Measurements from ENCODE around the gene LASP1NB.
A peak's percentile ranks its signal among the peaks of the same experiment; 100 is the strongest.

The LASP1NB gene

GRCh38 chr17:38907930-38908675, 17.3 kb upstream of the LASP1NB start:
- Histone ChIP-seq H3K9ac (ENCODE audit: low read depth in 1 of 2, low read length in 2 of 2) (no peak overlapping the region), H3K4me3 (ENCODE audit: low read depth in 1 of 3, low read length in 3 of 3) (no peak overlapping the region), H3K36me3 (ENCODE audit: control insufficient read depth in 4 of 4, insufficient read depth in 3 of 4, low read depth in 1 of 4, low read length in 3 of 4) (peaks cover 4 to 9% (median 5%) of the 10 kb centered on the region in 4 donors), H3K27ac (ENCODE audit: low read depth in 1 of 2, low read length in 2 of 2) (peak overlapping the region in 1 of 2 donors; percentile 28), H3K4me1 (ENCODE audit: control insufficient read depth in 4 of 4, insufficient read depth in 4 of 4, low read length in 3 of 4) (peaks cover 8 to 24% (median 20%) of the 10 kb centered on the region in 4 donors), H3K27me3 (ENCODE audit: control insufficient read depth in 4 of 4, insufficient read depth in 4 of 4, low read length in 3 of 4) (no peaks in the 10 kb centered on the region), H3K9me3 (ENCODE audit: control insufficient read depth in 4 of 4, low read length in 3 of 4) (no peaks in the 10 kb centered on the region)
- no peak for TF ChIP-seq ZBTB33 (IDR thresholded peaks at IDR 0.05)
- TF ChIP-seq EGR1 (IDR thresholded peaks at IDR 0.05; ENCODE audit: low read depth in 2 of 2), result no peak
- TF ChIP-seq NR2F2 (IDR thresholded peaks at IDR 0.05), result no peak
- no peak for TF ChIP-seq MAX (IDR thresholded peaks at IDR 0.05)
- no peak for TF ChIP-seq SP1 (IDR thresholded peaks at IDR 0.05)
- no peak for TF ChIP-seq CTCF (IDR thresholded peaks at IDR 0.05; ENCODE audit: low read depth, low read length, missing input control)
- no peak for TF ChIP-seq GABPA (IDR thresholded peaks at IDR 0.05 in 1 of 2, conservative IDR thresholded peaks at IDR 0.05 in 1 of 2)
- 79% methylated on average over 15 of the region's 15 CpGs for WGBS
- no peak for DNase-seq (ENCODE audit: low spot score)

- H3K4me1 ChIP-seq (ENCODE audit: control insufficient read depth in 4 of 4, insufficient read depth in 4 of 4, low read length in 3 of 4), result peaks cover 8 to 27% (median 21%) of the 10 kb centered on the region in 4 donors
- no peak overlapping the region for H3K4me3 ChIP-seq (ENCODE audit: low read depth in 1 of 3, low read length in 3 of 3)
- no peak overlapping the region for H3K9ac ChIP-seq (ENCODE audit: low read depth in 1 of 2, low read length in 2 of 2)
- H3K36me3 ChIP-seq (ENCODE audit: control insufficient read depth in 4 of 4, insufficient read depth in 3 of 4, low read depth in 1 of 4, low read length in 3 of 4), result peaks cover 4 to 9% (median 4%) of the 10 kb centered on the region in 4 donors
- H3K27me3 ChIP-seq (ENCODE audit: control insufficient read depth in 4 of 4, insufficient read depth in 4 of 4, low read length in 3 of 4), result no peaks in the 10 kb centered on the region
- no peak for DNase-seq (ENCODE audit: low spot score)
- TF ChIP-seq RXRA (IDR thresholded peaks at IDR 0.05) (no peak), REST (IDR thresholded peaks at IDR 0.05) (no peak), MAX (IDR thresholded peaks at IDR 0.05) (no peak), HNF4G (IDR thresholded peaks at IDR 0.05) (no peak), JUND (IDR thresholded peaks at IDR 0.05) (no peak), RAD21 (IDR thresholded peaks at IDR 0.05) (no peak), FOXA2 (IDR thresholded peaks at IDR 0.05) (no peak), TAF1 (conservative IDR thresholded peaks at IDR 0.05) (no peak), CTCF (IDR thresholded peaks at IDR 0.05; ENCODE audit: low read depth, low read length, missing input control) (no peak), HNF4A (conservative IDR thresholded peaks at IDR 0.05) (no peak), SP1 (IDR thresholded peaks at IDR 0.05) (no peak), NR2F2 (IDR thresholded peaks at IDR 0.05) (no peak), YY1 (IDR thresholded peaks at IDR 0.05) (no peak)
- H3K27ac ChIP-seq (ENCODE audit: low read depth in 1 of 2, low read length in 2 of 2), result peak overlapping the region in 1 of 2 donors; percentile 28
- 68% methylated on average over 8 of the region's 8 CpGs for WGBS
- H3K9me3 ChIP-seq (ENCODE audit: control insufficient read depth in 4 of 4, low read length in 3 of 4), result no peaks in the 10 kb centered on the region
These were observed 16.7 kb upstream of the LASP1NB start for GRCh38 chr17:38908676-38909181.
